Midbrain (tissue), 1 donor: ENCODE results near the gene SNCA.

Experiments used
- DNase-seq: peaks from one replicate; lab custom pipeline; 2025; lab: John Stamatoyannopoulos, UW

SNCA gene

GRCh38 chr4:89813197-89813596, 23.8 kb downstream of the SNCA start:
- DNase-seq = no peak

DNA sequence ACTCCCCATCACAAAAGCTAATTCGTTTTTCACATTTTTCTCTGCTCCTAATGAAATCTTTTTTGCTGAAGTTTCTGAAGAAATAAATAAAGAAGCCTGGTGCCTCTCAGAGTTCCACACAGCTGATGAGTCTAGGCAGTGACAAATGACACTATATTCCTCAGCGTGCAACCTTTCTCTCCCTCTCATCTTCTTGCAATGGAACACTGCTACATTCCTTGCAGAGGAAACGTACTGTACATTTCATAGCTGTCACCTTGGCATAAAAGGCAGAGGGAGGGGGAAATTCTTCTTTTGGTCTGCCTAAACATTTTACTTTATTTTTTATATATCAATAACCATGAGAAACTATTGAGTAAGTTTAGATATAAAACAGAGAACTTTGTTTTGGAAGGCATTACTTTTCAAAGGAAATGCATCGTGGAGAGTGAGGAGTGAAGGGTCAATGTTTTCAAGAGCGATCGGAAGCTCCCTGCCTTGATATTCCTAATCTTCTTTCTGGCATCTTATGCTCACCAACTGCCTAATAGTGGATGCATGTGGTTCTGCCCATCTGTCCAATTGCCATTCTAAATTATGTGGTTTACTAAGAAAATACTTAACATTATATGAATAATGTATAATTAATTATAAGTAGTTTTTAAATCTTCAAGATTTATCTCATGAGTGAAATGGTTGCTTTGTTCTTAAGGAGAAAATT, 29.4 kb downstream of the SNCA start:
- no peak for DNase-seq

DNA sequence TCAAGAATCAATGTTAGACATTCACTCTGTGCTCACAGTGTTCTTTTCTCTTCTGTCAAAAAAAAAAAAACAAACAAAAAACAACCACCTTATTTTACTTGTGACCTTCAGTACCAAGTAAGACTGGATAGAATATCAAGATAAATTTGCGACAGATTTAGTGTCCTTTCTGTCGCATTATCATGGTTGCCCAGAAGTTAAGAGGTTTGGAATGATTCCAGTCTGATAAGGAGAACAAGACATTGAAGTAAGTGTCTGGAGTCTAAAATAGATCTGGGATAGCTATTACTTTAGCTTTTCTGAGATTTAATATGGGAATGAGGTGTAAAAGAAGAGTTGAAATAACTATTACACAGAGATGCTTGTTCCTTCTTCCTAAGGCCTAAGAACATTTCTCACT, 31.7 kb downstream of the SNCA start:
- no peak for DNase-seq

GRCh38 chr4:89803915-89804314, 33.0 kb downstream of the SNCA start:
- no peak for DNase-seq

GRCh38 chr4:89803036-89803435, 33.9 kb downstream of the SNCA start:
- no peak for DNase-seq

- no peak for DNase-seq
These were observed 36.3 kb downstream of the SNCA start for GRCh38 chr4:89800527-89801103.

DNA sequence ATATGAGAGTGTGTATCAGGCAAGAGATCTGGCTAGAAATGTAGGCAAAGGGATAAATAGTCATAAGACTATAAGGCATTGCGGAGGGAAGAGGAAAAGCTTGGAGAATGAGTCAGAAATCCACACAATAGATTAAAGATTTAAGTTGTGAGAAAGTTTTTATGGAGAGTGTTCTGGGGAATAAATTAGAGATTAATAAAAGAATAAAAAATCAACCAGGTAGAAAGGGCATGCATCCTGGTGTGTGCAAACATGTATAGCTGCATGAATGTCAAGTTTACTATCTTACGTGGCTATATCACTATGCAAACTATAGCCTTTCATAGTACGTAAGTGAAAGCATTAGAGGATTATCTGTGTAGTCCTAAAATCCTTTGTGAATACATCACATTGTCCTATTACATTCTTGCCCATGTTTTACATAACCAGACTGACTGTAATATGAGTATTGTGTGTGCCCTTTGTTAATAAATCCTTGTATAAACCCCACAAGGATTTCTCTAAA, 36.9 kb downstream of the SNCA start:
- no peak for DNase-seq

GRCh38 chr4:89799071-89799470, 37.9 kb downstream of the SNCA start:
- no peak for DNase-seq

- no peak for DNase-seq
These were observed 39.8 kb downstream of the SNCA start for GRCh38 chr4:89797117-89797516.

GRCh38 chr4:89788206-89789072, 48.5 kb downstream of the SNCA start:
- no peak for DNase-seq

GRCh38 chr4:89784686-89785231, 52.2 kb downstream of the SNCA start:
- DNase-seq = no peak

DNA sequence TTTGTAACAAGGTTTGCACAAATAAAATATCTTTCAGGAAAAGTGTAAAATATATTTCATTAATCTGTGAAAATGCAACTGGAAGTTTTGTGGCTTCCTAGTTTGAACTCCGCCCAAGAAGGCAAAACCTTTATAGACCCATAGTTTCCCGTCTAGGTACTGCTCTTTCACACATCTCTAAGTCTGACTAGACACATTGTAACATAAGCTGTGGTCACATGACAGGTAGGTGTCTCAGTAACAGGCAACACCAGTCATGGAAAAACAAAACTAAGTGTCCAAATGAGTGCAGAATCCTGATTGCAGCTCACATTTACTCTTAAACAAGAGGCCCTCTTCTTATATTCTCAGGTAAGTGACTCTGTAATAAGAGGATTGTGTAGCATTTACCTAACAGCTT, 55.6 kb downstream of the SNCA start:
- no peak for DNase-seq

- no peak for DNase-seq
These were observed 63.2 kb downstream of the SNCA start for GRCh38 chr4:89773805-89774204.

GRCh38 chr4:89769856-89770255, 67.1 kb downstream of the SNCA start:
- DNase-seq = no peak

GRCh38 chr4:89767924-89768323, 69.0 kb downstream of the SNCA start:
- no peak for DNase-seq

DNA sequence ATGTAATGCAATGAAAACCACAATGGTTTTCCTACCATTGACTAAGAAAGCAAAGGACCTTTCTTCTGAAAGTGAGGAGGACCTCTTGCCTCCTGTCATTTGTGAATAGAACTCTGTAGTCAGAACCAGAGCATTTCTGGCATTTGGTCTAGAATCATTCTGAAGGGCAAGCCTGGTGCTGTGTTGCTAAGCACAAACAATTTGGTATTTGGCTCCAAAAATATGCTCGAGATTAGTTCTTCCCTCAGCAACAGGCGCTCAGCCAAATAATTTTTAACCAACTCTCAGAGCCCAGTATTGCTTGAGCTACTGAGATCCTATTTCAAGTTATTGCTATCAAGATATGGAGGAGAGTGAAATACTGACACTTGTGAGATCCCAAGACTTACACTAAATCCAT, 71.0 kb downstream of the SNCA start:
- peak; percentile 58 for DNase-seq

DNA sequence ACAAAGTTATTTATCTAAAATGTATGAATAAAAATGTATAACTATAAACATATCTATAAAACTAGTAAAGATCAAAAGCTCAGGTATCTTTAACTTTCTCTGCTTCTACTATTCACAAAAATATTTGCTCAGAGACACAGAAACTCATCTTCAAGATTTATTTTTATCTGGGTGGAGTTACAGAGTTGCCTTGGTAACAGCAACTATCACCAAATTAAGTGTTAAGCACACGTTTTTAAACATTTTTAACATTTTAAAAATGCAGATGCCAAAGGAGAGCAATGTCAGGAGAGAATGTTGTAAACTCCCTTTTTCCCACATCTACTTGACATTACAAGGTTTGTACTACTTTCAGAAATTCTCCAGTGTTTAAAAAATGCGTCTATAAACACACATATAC, 71.4 kb downstream of the SNCA start:
- no peak for DNase-seq

DNA sequence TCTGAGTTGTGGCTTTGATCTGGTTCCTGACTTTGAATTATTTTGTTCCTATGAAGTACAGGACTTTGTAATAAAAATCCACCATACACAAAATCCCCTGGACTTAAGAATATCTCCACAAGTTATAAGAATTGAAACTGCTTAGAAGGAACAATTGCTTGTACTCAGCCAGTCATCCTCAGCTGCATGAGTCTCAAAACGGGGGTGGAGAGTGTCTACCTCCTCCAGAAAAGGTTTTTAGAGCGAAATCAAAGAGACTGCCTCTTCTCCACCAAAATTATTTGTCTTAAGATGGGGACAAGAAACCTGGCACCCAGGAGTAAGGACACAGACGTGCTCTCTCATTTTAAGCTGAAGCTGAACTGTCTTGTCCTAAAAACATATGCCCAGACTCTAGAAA, 74.7 kb downstream of the SNCA start:
- no peak for DNase-seq

DNA sequence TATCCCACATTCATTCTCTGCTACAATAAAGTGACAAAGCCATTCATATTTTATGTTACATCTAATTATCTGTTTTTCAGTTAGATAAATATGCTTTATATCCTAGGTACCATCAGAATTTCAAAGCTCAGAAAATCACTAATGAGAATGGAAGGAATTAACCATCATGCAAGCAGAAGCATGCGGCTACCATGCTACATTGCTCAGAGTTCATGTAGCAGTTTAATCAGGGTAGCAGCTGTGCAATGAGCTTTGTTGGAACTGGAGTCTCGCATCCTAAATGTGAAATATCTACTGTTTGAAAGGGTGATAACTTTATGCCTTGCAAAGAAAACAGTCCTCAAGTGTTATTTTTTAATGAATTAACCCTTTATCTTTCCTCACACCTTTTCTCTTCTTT, 77.5 kb downstream of the SNCA start:
- DNase-seq = no peak

- no peak for DNase-seq
These were observed 79.7 kb downstream of the SNCA start for GRCh38 chr4:89757154-89757719.

- no peak for DNase-seq
These were observed 81.7 kb downstream of the SNCA start for GRCh38 chr4:89755220-89755619.

- DNase-seq = no peak
These were observed 82.4 kb downstream of the SNCA start for GRCh38 chr4:89754531-89754930.
